Esophagus muscularis mucosa (tissue), 4 donors: ENCODE measurements around the gene KRTAP4-8.

Experiments used
- EP300 ChIP-seq: sonication (generic); formaldehyde crosslinking; IDR thresholded peaks from one replicate; pipeline ENCODE4 v1.6.1; 2017; ENCODE audit warnings: antibody characterized with exemption
- POLR2A ChIP-seq: fragments of 450-650 bp; IDR thresholded peaks from one replicate; pipeline ENCODE4 v1.6.1; 2017; ENCODE audit warnings: antibody characterized with exemption, moderate library complexity, mild to moderate bottlenecking, low read depth
- POLR2AphosphoS5 ChIP-seq, 2 donors: sonication (generic); formaldehyde crosslinking; IDR thresholded peaks; one replicate each; pipeline ENCODE4 v1.6.1; 2017; ENCODE audit warnings: antibody characterized with exemption in 2 of 2
- TF ChIP-seq, protein P1 (sequence below), 3 experiments: fragments of 200-600 bp in 2 of 3; fragments of 450-650 bp in 1 of 3; sonication (generic) in 2 of 3; IDR thresholded peaks; one replicate each; pipeline ENCODE4 v1.5.1; 2017 to 2019; ENCODE audit warnings: antibody characterized with exemption in 3 of 3, mild to moderate bottlenecking in 2 of 3, moderate library complexity in 1 of 3

DNA sequence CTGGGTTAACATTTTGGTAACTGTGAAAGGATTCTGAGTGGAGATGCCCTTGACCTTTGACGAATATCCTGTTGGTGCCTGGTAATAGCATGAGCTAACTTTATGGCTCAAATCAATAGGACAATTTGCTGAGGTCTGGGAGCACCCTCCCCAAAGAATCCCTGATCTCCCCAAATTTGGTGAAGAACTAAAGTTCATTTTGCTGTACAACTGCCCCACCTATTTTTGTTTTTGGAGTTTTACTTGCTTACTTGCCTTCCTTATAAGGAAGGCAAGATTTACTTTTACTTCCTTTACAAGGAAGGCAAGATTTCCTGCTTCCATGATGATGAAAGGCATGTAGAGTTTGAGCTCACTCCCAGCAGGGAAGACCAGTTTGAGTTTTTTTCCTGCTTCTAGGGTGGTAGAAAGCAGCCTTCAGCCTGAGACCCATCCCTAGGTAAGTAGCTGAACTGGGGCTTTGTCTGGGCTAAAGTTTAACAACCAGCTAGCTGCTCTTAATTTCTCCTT is 10.1 kb upstream of the KRTAP4-8 start:
- TF ChIP-seq, protein P1, sequence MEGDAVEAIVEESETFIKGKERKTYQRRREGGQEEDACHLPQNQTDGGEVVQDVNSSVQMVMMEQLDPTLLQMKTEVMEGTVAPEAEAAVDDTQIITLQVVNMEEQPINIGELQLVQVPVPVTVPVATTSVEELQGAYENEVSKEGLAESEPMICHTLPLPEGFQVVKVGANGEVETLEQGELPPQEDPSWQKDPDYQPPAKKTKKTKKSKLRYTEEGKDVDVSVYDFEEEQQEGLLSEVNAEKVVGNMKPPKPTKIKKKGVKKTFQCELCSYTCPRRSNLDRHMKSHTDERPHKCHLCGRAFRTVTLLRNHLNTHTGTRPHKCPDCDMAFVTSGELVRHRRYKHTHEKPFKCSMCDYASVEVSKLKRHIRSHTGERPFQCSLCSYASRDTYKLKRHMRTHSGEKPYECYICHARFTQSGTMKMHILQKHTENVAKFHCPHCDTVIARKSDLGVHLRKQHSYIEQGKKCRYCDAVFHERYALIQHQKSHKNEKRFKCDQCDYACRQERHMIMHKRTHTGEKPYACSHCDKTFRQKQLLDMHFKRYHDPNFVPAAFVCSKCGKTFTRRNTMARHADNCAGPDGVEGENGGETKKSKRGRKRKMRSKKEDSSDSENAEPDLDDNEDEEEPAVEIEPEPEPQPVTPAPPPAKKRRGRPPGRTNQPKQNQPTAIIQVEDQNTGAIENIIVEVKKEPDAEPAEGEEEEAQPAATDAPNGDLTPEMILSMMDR (IDR thresholded peaks at IDR 0.05), result no peak
- TF ChIP-seq POLR2A (no peak), POLR2AphosphoS5 (IDR thresholded peaks at IDR 0.05) (no peak), EP300 (no peak)
